ENCODE results near the gene SHISAL1.

- TF ChIP-seq POLR2A (IDR thresholded peaks at IDR 0.05; ENCODE audit: low read depth, low read length) (no peak), POLR2AphosphoS5 (IDR thresholded peaks at IDR 0.05; ENCODE audit: low read depth, low read length) (no peak), TAF1 (IDR thresholded peaks at IDR 0.05; ENCODE audit: borderline replicate concordance, low read depth, low read length) (no peak)
Measured at GRCh38 chr22:44272401-44272771, 40.4 kb downstream of the SHISAL1 start.
